ENCODE measurements around the gene KCNMB4. TPM values are rescaled to one million over a fixed set of nuclear protein-coding genes. Genes with fewer than 3 reads are reported as not detected.
A peak's percentile ranks its signal among the peaks of the same experiment; 100 is the strongest.

KCNMB4 gene, protein sequence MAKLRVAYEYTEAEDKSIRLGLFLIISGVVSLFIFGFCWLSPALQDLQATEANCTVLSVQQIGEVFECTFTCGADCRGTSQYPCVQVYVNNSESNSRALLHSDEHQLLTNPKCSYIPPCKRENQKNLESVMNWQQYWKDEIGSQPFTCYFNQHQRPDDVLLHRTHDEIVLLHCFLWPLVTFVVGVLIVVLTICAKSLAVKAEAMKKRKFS
- 1 to 10 TPM; 2.4 to 4.5 (median 3.2) TPM for total RNA-seq
- 3.6 TPM for polyA plus RNA-seq
- long read RNA-seq, donor 1, full-length matches to known transcripts = 16 of 20 reads
- long read RNA-seq, donor 1, partial matches to known transcripts = 1 of 20 reads
- long read RNA-seq, donor 1, other reads (novel, unspliced or antisense) = 3 of 20 reads
- long read RNA-seq, donor 2, full-length matches to known transcripts = 3 of 3 reads
- long read RNA-seq, donor 2, partial matches to known transcripts = 0 of 3 reads
- long read RNA-seq, donor 2, other reads (novel, unspliced or antisense) = 0 of 3 reads
- long read RNA-seq, donor 3, partial matches to known transcripts = 0 of 2 reads
- long read RNA-seq, donor 3, other reads (novel, unspliced or antisense) = 2 of 2 reads
- long read RNA-seq, donor 4, full-length matches to known transcripts = 2 of 2 reads
- long read RNA-seq, donor 4, partial matches to known transcripts = 0 of 2 reads
- long read RNA-seq, donor 4, other reads (novel, unspliced or antisense) = 0 of 2 reads

GRCh38 chr12:70365648-70366518 is at the start of gene KCNMB4:
KCNMB4 (plus strand) TSS chr12:70366290; CDS start chr12:70366735, 445 bp downstream.
- under 1% methylated on average over 88 of the region's 88 CpGs for WGBS
- no peaks in the 10 kb centered on the region for H3K9me3 ChIP-seq (ENCODE audit: control insufficient read depth, low read length)
- H3K4me3 ChIP-seq (ENCODE audit: low read length) = peak within 1 kb of the TSS; percentile 99
- ATAC-seq = peak; percentile 95 to 97
- H3K4me1 ChIP-seq (ENCODE audit: control insufficient read depth, insufficient read depth, low read length) = peaks cover 2% of the 10 kb centered on the region
- peak; percentile 72 to 90 (median 87) for DNase-seq
- no peaks in the 10 kb centered on the region for H3K27me3 ChIP-seq (ENCODE audit: control insufficient read depth, insufficient read depth)
- intact Hi-C loops (cut with DNase I) = loop anchor here in 2 of 4 donors (10.0 kb wide), 2 partner anchors 121 to 209 kb away; partner anchors contain the start of gene CNOT2 (in 1 of the 2)
- H3K27ac ChIP-seq (ENCODE audit: low read length) = peak within 1 kb of the TSS; percentile 10

- ATAC-seq (no peak), DNase-seq (no peak)
- Histone ChIP-seq H3K27me3 (ENCODE audit: control insufficient read depth, insufficient read depth) (no peaks in the 10 kb centered on the region), H3K9me3 (ENCODE audit: control insufficient read depth, low read length) (no peaks in the 10 kb centered on the region), H3K4me1 (ENCODE audit: control insufficient read depth, insufficient read depth, low read length) (no peaks in the 10 kb centered on the region), H3K27ac (ENCODE audit: low read length) (no peak overlapping the region), H3K4me3 (ENCODE audit: low read length) (no peak overlapping the region)
- 77% methylated on average over 3 of the region's 3 CpGs for WGBS
- intact Hi-C loops (cut with DNase I) = no loop called here
These were observed 48.3 kb upstream of the KCNMB4 start for GRCh38 chr12:70317781-70318180.

DNA sequence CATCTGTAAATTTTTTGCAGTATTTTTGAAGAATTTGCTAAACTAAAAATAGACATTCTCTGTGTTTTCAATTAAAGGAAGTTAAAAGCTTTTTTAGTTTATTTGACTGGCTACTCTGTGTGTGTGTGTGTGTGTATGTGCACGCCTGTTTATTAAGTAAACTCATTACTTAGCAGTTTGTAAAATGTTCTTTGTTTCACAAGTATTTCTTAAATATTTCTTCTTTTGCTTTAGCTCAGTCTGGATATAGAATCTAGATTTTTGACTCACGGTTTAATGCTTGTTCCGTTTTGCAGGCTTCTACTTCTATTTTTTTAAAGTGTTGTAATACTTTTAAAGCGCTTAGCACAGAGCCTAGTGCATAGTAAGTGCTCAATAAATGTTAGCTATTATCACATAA is 46.5 kb upstream of the KCNMB4 start:
- 72% methylated on average over 4 of the region's 4 CpGs for WGBS
- no peak for ATAC-seq
- intact Hi-C loops (cut with DNase I) = no loop called here
- no peak overlapping the region for H3K27ac ChIP-seq (ENCODE audit: low read length)
- H3K4me1 ChIP-seq (ENCODE audit: control insufficient read depth, insufficient read depth, low read length) = no peaks in the 10 kb centered on the region
- no peaks in the 10 kb centered on the region for H3K9me3 ChIP-seq (ENCODE audit: control insufficient read depth, low read length)
- DNase-seq = no peak
- no peaks in the 10 kb centered on the region for H3K27me3 ChIP-seq (ENCODE audit: control insufficient read depth, insufficient read depth)
- no peak overlapping the region for H3K4me3 ChIP-seq (ENCODE audit: low read length)

DNA sequence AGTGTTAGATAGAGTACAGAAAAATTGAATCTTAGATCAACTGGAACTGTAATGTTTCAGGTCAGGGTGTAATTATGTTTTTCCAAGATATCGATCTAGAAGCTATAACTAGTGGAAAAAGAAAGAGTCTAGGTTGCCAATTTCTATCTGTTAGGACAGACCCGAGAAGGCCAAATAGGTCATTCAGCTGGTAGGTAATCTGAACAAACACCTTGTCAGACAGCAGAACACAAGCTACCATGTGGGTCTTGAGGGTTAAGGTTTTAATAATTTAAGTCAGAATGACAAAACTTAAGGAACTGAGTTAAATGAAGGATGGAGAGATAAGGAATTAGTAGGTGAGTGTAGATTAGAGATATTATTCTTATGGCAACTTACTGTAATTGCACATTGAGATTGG is 44.9 kb upstream of the KCNMB4 start:
- H3K27me3 ChIP-seq (ENCODE audit: control insufficient read depth, insufficient read depth) = no peaks in the 10 kb centered on the region
- H3K27ac ChIP-seq (ENCODE audit: low read length) = no peak overlapping the region
- ATAC-seq = no peak
- H3K9me3 ChIP-seq (ENCODE audit: control insufficient read depth, low read length) = no peaks in the 10 kb centered on the region
- 91% methylated on average over 2 of the region's 2 CpGs for WGBS
- intact Hi-C loops (cut with DNase I) = no loop called here
- H3K4me3 ChIP-seq (ENCODE audit: low read length) = no peak overlapping the region
- DNase-seq = no peak
- no peaks in the 10 kb centered on the region for H3K4me1 ChIP-seq (ENCODE audit: control insufficient read depth, insufficient read depth, low read length)

- H3K27ac ChIP-seq (ENCODE audit: low read length) = no peak overlapping the region
- DNase-seq (no peak), ATAC-seq (no peak)
- WGBS = 96% methylated on average over 2 of the region's 2 CpGs
- H3K4me1 ChIP-seq (ENCODE audit: control insufficient read depth, insufficient read depth, low read length) = no peaks in the 10 kb centered on the region
- intact Hi-C loops (cut with DNase I) = no loop called here
- H3K9me3 ChIP-seq (ENCODE audit: control insufficient read depth, low read length) = no peaks in the 10 kb centered on the region
- no peaks in the 10 kb centered on the region for H3K27me3 ChIP-seq (ENCODE audit: control insufficient read depth, insufficient read depth)
- no peak overlapping the region for H3K4me3 ChIP-seq (ENCODE audit: low read length)
These were observed 38.5 kb upstream of the KCNMB4 start for GRCh38 chr12:70327541-70327940.

DNA sequence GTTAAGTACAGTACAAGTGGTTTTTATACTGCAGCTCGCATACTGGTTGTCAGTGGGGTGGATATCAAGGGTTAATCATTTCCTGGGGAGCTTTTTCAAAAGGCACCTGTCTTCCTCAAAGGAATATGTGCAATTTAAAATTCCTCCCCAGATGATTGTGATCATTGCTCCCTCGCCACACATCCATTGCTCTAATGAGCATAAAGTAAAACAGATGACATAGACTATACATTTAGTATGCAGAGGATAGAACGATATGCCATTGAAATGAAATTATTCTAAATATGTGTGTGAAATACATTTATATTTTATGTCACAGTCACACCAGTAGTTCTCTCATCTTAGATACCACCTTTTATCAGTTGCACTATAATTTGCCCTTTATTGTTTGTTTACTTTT is 36.4 kb upstream of the KCNMB4 start:
- WGBS = 97% methylated on average over 3 of the region's 3 CpGs
- no peak overlapping the region for H3K27ac ChIP-seq (ENCODE audit: low read length)
- intact Hi-C loops (cut with DNase I) = no loop called here
- no peaks in the 10 kb centered on the region for H3K9me3 ChIP-seq (ENCODE audit: control insufficient read depth, low read length)
- no peaks in the 10 kb centered on the region for H3K4me1 ChIP-seq (ENCODE audit: control insufficient read depth, insufficient read depth, low read length)
- H3K4me3 ChIP-seq (ENCODE audit: low read length) = no peak overlapping the region
- DNase-seq = no peak
- ATAC-seq = no peak
- H3K27me3 ChIP-seq (ENCODE audit: control insufficient read depth, insufficient read depth) = no peaks in the 10 kb centered on the region

GRCh38 chr12:70330158-70330557 is 35.9 kb upstream of the KCNMB4 start:
- no peaks in the 10 kb centered on the region for H3K9me3 ChIP-seq (ENCODE audit: control insufficient read depth, low read length)
- no peak for ATAC-seq
- no peaks in the 10 kb centered on the region for H3K27me3 ChIP-seq (ENCODE audit: control insufficient read depth, insufficient read depth)
- H3K27ac ChIP-seq (ENCODE audit: low read length) = no peak overlapping the region
- 97% methylated on average over 2 of the region's 2 CpGs for WGBS
- intact Hi-C loops (cut with DNase I) = no loop called here
- no peak for DNase-seq
- H3K4me3 ChIP-seq (ENCODE audit: low read length) = no peak overlapping the region
- no peaks in the 10 kb centered on the region for H3K4me1 ChIP-seq (ENCODE audit: control insufficient read depth, insufficient read depth, low read length)

DNA sequence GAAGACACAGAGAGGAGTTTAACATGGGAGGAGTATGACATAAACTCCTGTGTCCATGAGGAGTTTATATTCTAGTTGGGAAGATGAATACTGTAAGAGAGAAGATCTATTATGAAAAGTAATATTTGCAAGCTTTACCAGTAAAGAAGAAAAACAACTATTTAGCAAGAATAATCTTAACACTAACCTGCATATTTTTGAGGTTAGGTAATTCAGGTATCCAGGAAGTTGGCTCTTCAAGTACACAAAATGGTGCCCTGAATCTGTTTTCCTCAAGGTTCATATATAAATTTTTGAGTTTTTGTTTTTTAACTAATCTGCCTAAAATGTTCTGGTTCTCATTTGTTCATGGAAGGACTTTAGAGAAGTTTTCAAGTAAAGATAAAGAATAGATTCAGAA is 33.9 kb upstream of the KCNMB4 start:
- DNase-seq (no peak), ATAC-seq (no peak)
- Histone ChIP-seq H3K9me3 (ENCODE audit: control insufficient read depth, low read length) (no peaks in the 10 kb centered on the region), H3K4me3 (ENCODE audit: low read length) (no peak overlapping the region), H3K4me1 (ENCODE audit: control insufficient read depth, insufficient read depth, low read length) (no peaks in the 10 kb centered on the region), H3K27ac (ENCODE audit: low read length) (no peak overlapping the region), H3K27me3 (ENCODE audit: control insufficient read depth, insufficient read depth) (no peaks in the 10 kb centered on the region)
- intact Hi-C loops (cut with DNase I) = no loop called here

GRCh38 chr12:70334742-70335141 is 31.3 kb upstream of the KCNMB4 start:
- DNase-seq (no peak), ATAC-seq (no peak)
- 97% methylated on average over 8 of the region's 8 CpGs for WGBS
- no peak overlapping the region for H3K27ac ChIP-seq (ENCODE audit: low read length)
- H3K27me3 ChIP-seq (ENCODE audit: control insufficient read depth, insufficient read depth) = no peaks in the 10 kb centered on the region
- H3K4me1 ChIP-seq (ENCODE audit: control insufficient read depth, insufficient read depth, low read length) = no peaks in the 10 kb centered on the region
- no peaks in the 10 kb centered on the region for H3K9me3 ChIP-seq (ENCODE audit: control insufficient read depth, low read length)
- intact Hi-C loops (cut with DNase I) = no loop called here
- H3K4me3 ChIP-seq (ENCODE audit: low read length) = no peak overlapping the region

- WGBS = 90% methylated on average over 2 of the region's 2 CpGs
- H3K4me1 ChIP-seq (ENCODE audit: control insufficient read depth, insufficient read depth, low read length) = no peaks in the 10 kb centered on the region
- intact Hi-C loops (cut with DNase I) = no loop called here
- H3K9me3 ChIP-seq (ENCODE audit: control insufficient read depth, low read length) = no peaks in the 10 kb centered on the region
- ATAC-seq (no peak), DNase-seq (no peak)
- no peak overlapping the region for H3K4me3 ChIP-seq (ENCODE audit: low read length)
- H3K27ac ChIP-seq (ENCODE audit: low read length) = no peak overlapping the region
- no peaks in the 10 kb centered on the region for H3K27me3 ChIP-seq (ENCODE audit: control insufficient read depth, insufficient read depth)
These were observed 27.6 kb upstream of the KCNMB4 start for GRCh38 chr12:70338531-70338930.

DNA sequence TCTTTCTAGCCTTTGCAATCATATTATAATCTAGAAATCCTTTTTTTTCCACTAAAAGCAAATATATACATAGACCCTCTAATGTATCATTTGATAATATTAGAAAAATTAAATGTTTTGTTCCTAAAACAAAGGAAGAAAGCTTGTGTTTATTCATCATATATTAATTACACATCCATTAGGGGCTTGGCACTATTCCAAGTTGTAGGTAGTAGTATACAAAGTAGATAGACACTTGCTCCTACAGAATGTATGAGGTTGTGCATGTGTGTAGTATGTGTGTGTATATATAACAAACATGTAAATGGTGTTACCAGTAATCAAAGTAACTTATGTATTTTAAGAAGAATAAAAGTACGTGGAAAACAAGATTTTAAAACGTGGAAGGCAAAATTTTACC is 15.0 kb upstream of the KCNMB4 start:
- Histone ChIP-seq H3K27me3 (ENCODE audit: control insufficient read depth, insufficient read depth) (no peaks in the 10 kb centered on the region), H3K4me1 (ENCODE audit: control insufficient read depth, insufficient read depth, low read length) (no peaks in the 10 kb centered on the region), H3K27ac (ENCODE audit: low read length) (no peak overlapping the region), H3K9me3 (ENCODE audit: control insufficient read depth, low read length) (no peaks in the 10 kb centered on the region), H3K4me3 (ENCODE audit: low read length) (no peak overlapping the region)
- DNase-seq (no peak), ATAC-seq (no peak)
- WGBS = 97% methylated on average over 2 of the region's 2 CpGs
- intact Hi-C loops (cut with DNase I) = no loop called here
